ENCODE data around the gene CST7. TPM values are rescaled to one million over a fixed set of nuclear protein-coding genes. Genes with fewer than 3 reads are reported as not detected.

Gene CST7, protein sequence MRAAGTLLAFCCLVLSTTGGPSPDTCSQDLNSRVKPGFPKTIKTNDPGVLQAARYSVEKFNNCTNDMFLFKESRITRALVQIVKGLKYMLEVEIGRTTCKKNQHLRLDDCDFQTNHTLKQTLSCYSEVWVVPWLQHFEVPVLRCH
- total RNA-seq (1 to 10 TPM in 1 of 6 donors, under 1 TPM in 2, not detected in 3; 0.44 to 1.2 (median 0.86) TPM), polyA plus RNA-seq (1 to 10 TPM in 1 of 2 donors, under 1 TPM in 1; 0.65 to 1.0 TPM)

GRCh38 chr20:24948939-24949679 is at the start of gene CST7:
CST7 (plus strand) TSS chr20:24949269; CDS start chr20:24949506, 237 bp downstream.
- Histone ChIP-seq H3K27ac (peak within 1 kb of the TSS in 1 of 4 donors; percentile 8), H3K27me3 (no peaks in the 10 kb centered on the region), H3K36me3 (no peaks in the 10 kb centered on the region), H3K4me3 (peak within 1 kb of the TSS in 1 of 4 donors; percentile 20), H3K4me1 (no peaks in the 10 kb centered on the region), H3K9me3 (no peaks in the 10 kb centered on the region)
- TF ChIP-seq, protein P1, sequence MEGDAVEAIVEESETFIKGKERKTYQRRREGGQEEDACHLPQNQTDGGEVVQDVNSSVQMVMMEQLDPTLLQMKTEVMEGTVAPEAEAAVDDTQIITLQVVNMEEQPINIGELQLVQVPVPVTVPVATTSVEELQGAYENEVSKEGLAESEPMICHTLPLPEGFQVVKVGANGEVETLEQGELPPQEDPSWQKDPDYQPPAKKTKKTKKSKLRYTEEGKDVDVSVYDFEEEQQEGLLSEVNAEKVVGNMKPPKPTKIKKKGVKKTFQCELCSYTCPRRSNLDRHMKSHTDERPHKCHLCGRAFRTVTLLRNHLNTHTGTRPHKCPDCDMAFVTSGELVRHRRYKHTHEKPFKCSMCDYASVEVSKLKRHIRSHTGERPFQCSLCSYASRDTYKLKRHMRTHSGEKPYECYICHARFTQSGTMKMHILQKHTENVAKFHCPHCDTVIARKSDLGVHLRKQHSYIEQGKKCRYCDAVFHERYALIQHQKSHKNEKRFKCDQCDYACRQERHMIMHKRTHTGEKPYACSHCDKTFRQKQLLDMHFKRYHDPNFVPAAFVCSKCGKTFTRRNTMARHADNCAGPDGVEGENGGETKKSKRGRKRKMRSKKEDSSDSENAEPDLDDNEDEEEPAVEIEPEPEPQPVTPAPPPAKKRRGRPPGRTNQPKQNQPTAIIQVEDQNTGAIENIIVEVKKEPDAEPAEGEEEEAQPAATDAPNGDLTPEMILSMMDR (IDR thresholded peaks at IDR 0.05), result no peak
- intact Hi-C loops (cut with DNase I), result no loop called here
- WGBS, 2 donors, result 71 to 80% methylated on average over 20 of the region's 20 CpGs
- DNase-seq (peak in 2 of 6 donors; percentile 26 to 59), ATAC-seq (peak in 3 of 4 donors; percentile 38 to 68 (median 63)), FAIRE-seq (no peak)

- TF ChIP-seq, protein P1 (IDR thresholded peaks at IDR 0.05), result no peak
- Histone ChIP-seq H3K27ac (no peak overlapping the region), H3K4me1 (no peaks in the 10 kb centered on the region), H3K27me3 (no peaks in the 10 kb centered on the region), H3K4me3 (no peak overlapping the region), H3K9me3 (no peaks in the 10 kb centered on the region), H3K36me3 (no peaks in the 10 kb centered on the region)
- intact Hi-C loops (cut with DNase I), result no loop called here
- DNase-seq (no peak), FAIRE-seq (no peak), ATAC-seq (no peak)
- 39 to 95% methylated on average over 1 of the region's 1 CpG for WGBS, 2 donors
Measured at GRCh38 chr20:24906806-24907205, 42.3 kb upstream of the CST7 start.

DNA sequence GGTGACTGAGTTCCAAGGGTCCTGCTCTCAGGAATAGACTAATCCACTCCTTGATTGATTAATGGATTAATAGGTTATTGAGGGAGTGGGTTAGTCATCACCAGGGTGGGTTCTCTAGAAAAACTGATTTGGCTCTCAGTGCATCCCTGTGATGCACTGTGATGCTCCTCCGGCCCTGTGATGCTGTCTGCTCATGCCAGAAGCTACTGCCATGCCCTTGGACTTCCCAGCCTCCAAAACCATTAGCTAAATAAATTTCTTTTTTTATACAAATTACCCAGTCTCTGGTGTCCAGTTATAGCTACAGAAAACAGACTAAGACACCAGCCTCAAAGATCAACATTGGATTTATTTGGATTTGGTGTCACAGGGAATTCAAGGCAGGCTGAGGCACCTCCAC is 40.4 kb upstream of the CST7 start:
- no peak overlapping the region for H3K27ac ChIP-seq
- no peak overlapping the region for H3K4me3 ChIP-seq
- ATAC-seq (no peak), DNase-seq (no peak), FAIRE-seq (no peak)
- TF ChIP-seq, protein P1 (IDR thresholded peaks at IDR 0.05), result no peak
- H3K36me3 ChIP-seq, result no peaks in the 10 kb centered on the region
- no peaks in the 10 kb centered on the region for H3K4me1 ChIP-seq
- intact Hi-C loops (cut with DNase I), result no loop called here
- H3K27me3 ChIP-seq, result no peaks in the 10 kb centered on the region
- no peaks in the 10 kb centered on the region for H3K9me3 ChIP-seq
- WGBS, 2 donors, result 92 to 100% methylated on average over 1 of the region's 1 CpG

GRCh38 chr20:24909086-24909780 is 39.8 kb upstream of the CST7 start:
- Histone ChIP-seq H3K9me3 (no peaks in the 10 kb centered on the region), H3K27ac (no peak overlapping the region), H3K4me1 (no peaks in the 10 kb centered on the region), H3K4me3 (no peak overlapping the region), H3K27me3 (no peaks in the 10 kb centered on the region), H3K36me3 (no peaks in the 10 kb centered on the region)
- DNase-seq (peak in 1 of 6 donors; percentile 33), FAIRE-seq (no peak), ATAC-seq (no peak)
- TF ChIP-seq, protein P1 (IDR thresholded peaks at IDR 0.05), result no peak
- intact Hi-C loops (cut with DNase I), result no loop called here
- 76 to 82% methylated on average over 9 of the region's 9 CpGs for WGBS, 2 donors

All from pancreas (tissue), 10 donors.